Neural progenitor cell (in vitro differentiated cells): ENCODE data around the gene ASTN2.

Source experiments
- CTCF ChIP-seq: fragments of 200-600 bp; sonication (generic); IDR thresholded peaks from 2 replicates; pipeline ENCODE4 v1.5.1; 2017; ENCODE audit warnings: antibody characterized with exemption, mild to moderate bottlenecking
- EZH2 ChIP-seq: fragments of 200-600 bp; sonication (generic); IDR thresholded peaks from 2 replicates; pipeline ENCODE4 v1.6.1; 2017; ENCODE audit warnings: antibody characterized with exemption, mild to moderate bottlenecking, moderate library complexity

- TF ChIP-seq EZH2 (no peak), CTCF (peak; percentile 71)
Measured at GRCh38 chr9:116646661-116647514, 768.0 kb downstream of the ASTN2 start.
